Measurements from ENCODE around the gene OR6C70.

- no peak for TF ChIP-seq CTCF (conservative IDR thresholded peaks at IDR 0.05; ENCODE audit: low read depth, low read length)
- no peak for TF ChIP-seq POLR2A (IDR thresholded peaks at IDR 0.05; ENCODE audit: low read depth, low read length)
- no peak for TF ChIP-seq MAFK (IDR thresholded peaks at IDR 0.05; ENCODE audit: low read depth, low read length)
- no peak for TF ChIP-seq MAZ (IDR thresholded peaks at IDR 0.05; ENCODE audit: borderline replicate concordance, low read depth, low read length)
- TF ChIP-seq RAD21 (IDR thresholded peaks at IDR 0.05; ENCODE audit: low read length), result no peak
These were observed 49.5 kb downstream of the OR6C70 start for GRCh38 chr12:55420307-55420962.
